Measurements from ENCODE around the gene SCN1B. TPM values are rescaled to one million over a fixed set of nuclear protein-coding genes. Genes with fewer than 3 reads are reported as not detected.

SCN1B gene
- polyA plus RNA-seq, 1 experiment: 5.7 TPM

- CTCF ChIA-PET: interaction anchor here (0.6 to 1.9 kb wide), 3 partner anchors 17 to 74 kb away, joined by 3 to 7 read pairs (median 6); no protein-coding TSS in a partner anchor
- DNase-seq (ENCODE audit: low read depth, low spot score): no peak
- H3K9me3 ChIP-seq (ENCODE audit: control insufficient read depth, insufficient read depth, low read length): no peaks in the 10 kb centered on the region
- no peak overlapping the region for H3K4me3 ChIP-seq (ENCODE audit: low read depth, low read length)
- H3K27ac ChIP-seq (ENCODE audit: low read depth, low read length): no peak overlapping the region
- no peaks in the 10 kb centered on the region for H3K27me3 ChIP-seq (ENCODE audit: control insufficient read depth, insufficient read depth, low read length)
- no peak for TF ChIP-seq CTCF (IDR thresholded peaks at IDR 0.05; ENCODE audit: low read depth, low read length)
- POLR2A ChIA-PET: no interaction called here
These were observed 31.5 kb downstream of the SCN1B start for GRCh38 chr19:35061583-35062373.

DNA sequence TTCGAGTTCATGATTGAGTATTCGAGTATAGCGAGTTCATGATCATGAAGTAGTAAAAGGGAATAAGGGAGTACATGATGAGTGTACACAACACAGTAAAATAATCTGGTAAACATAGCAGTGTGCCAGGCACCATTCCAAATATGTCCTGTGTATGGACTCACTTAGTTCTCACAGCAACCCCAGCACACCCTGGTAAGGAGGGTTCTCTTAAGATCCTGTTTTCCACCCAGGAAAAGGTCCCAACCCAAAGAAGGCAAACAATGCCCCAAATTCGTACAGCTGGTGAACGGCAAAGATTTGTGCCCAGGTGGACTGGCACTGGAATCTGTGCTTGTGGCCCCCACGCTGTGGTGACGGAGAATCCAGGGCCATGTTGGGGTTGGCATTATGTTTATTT is 32.7 kb downstream of the SCN1B start:
- no peaks in the 10 kb centered on the region for H3K27me3 ChIP-seq (ENCODE audit: control insufficient read depth, insufficient read depth, low read length)
- no peak for TF ChIP-seq CTCF (IDR thresholded peaks at IDR 0.05; ENCODE audit: low read depth, low read length)
- H3K27ac ChIP-seq (ENCODE audit: low read depth, low read length): no peak overlapping the region
- POLR2A ChIA-PET: no interaction called here
- CTCF ChIA-PET: interaction anchor here (1.9 kb wide), 1 partner anchor 18 kb away, joined by 7 read pairs; no protein-coding TSS in a partner anchor
- H3K4me3 ChIP-seq (ENCODE audit: low read depth, low read length): no peak overlapping the region
- H3K9me3 ChIP-seq (ENCODE audit: control insufficient read depth, insufficient read depth, low read length): no peaks in the 10 kb centered on the region
- DNase-seq (ENCODE audit: low read depth, low spot score): no peak

- Histone ChIP-seq H3K27me3 (ENCODE audit: control insufficient read depth, insufficient read depth, low read length) (peaks cover 3% of the 10 kb centered on the region), H3K27ac (ENCODE audit: low read depth, low read length) (no peak overlapping the region), H3K4me3 (ENCODE audit: low read depth, low read length) (no peak overlapping the region), H3K9me3 (ENCODE audit: control insufficient read depth, insufficient read depth, low read length) (no peaks in the 10 kb centered on the region)
- ChIA-PET POLR2A (interaction anchor here (0.5 kb wide), 1 partner anchor 622 kb away, joined by 3 read pairs; no protein-coding TSS in a partner anchor), CTCF (interaction anchor here (0.7 to 1.9 kb wide), 4 partner anchors 20 to 77 kb away, joined by 4 to 8 read pairs (median 5); partner anchors contain the start of gene LGI4)
- no peak for DNase-seq (ENCODE audit: low read depth, low spot score)
- TF ChIP-seq CTCF (IDR thresholded peaks at IDR 0.05; ENCODE audit: low read depth, low read length): no peak
These were observed 33.9 kb downstream of the SCN1B start for GRCh38 chr19:35063940-35064818.

DNA sequence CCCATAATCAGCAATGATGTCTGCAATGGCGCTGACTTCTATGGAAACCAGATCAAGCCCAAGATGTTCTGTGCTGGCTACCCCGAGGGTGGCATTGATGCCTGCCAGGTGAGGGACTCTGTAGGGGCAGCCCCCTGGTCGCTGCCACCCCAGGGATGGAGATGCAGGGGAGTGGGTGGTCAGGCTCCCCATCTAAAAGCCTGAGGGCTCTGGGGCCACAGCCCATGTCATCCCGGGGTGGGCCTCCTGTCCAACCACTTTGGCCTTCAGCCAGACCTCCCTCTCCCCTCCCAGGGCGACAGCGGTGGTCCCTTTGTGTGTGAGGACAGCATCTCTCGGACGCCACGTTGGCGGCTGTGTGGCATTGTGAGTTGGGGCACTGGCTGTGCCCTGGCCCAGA is 35.3 kb downstream of the SCN1B start:
- Histone ChIP-seq H3K9me3 (ENCODE audit: control insufficient read depth, insufficient read depth, low read length) (peaks cover 4% of the 10 kb centered on the region; the same call in 1 of the 2 replicates), H3K4me3 (ENCODE audit: low read depth, low read length) (no peak overlapping the region), H3K27ac (ENCODE audit: low read depth, low read length) (no peak overlapping the region), H3K27me3 (ENCODE audit: control insufficient read depth, insufficient read depth, low read length) (peaks cover 4% of the 10 kb centered on the region)
- DNase-seq (ENCODE audit: low read depth, low spot score): no peak
- TF ChIP-seq CTCF (IDR thresholded peaks at IDR 0.05; ENCODE audit: low read depth, low read length): no peak
- CTCF ChIA-PET: interaction anchor here (2.2 to 3.4 kb wide), 4 partner anchors 15 to 76 kb away, joined by 11 to 98 read pairs (median 29); partner anchors contain the start of gene LGI4
- POLR2A ChIA-PET: no interaction called here

Measured in AG04450 (cell line).